ENCODE data around the gene PLCB4.

The PLCB4 gene

DNA sequence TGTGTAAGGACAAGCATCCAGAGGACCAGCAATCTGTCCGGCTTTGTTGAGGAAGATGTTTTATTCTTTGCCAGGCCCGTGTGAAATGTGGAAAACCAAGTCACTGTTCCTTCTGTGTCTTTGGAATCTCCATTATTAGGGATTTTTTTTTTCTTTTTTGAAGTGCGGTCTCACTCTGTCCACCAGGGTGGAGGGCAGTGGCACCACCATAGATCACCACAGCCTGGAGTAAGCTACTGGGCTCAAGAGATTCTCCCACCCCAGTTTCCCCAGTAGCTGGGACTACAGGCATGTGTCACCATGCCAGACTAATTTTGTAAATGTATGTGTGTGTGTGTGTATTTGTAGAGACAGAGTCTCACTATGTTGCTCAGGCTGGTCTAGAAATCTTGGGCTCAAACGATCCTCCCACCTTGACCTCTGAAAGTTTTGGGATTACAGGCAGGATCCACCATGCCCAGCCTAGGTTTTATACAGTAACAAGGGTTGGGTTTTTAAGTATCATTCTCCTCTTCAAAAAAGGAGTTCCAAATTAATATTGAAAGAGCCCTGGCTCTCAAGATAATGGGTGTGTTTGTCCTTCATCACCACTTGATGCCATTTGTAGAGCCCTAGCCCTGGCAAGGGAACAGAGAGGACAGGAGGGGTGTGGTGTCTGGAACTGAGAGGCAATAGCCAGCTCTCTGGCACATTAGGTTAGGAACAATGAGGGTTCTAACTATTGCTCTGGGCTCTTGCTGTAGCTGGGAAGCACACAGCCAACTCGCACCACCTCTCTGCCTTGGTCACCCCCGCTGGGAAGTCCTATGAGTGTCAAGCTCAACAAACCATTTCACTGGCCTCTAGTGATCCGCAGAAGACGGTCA lies 448.6 kb downstream of the PLCB4 start:
- Histone ChIP-seq H3K4me1 (no peaks in the 10 kb centered on the region), H3K27me3 (ENCODE audit: low read depth) (peaks cover 52% of the 10 kb centered on the region), H3K36me3 (replicated peaks) (no peaks in the 10 kb centered on the region), H3K9me3 (no peaks in the 10 kb centered on the region), H3K4me3 (no peak overlapping the region)
- DNase-seq (ENCODE audit: low spot score in 2 of 2), result no peak
- in situ Hi-C loops (cut with MboI; ENCODE audit: low sequenced_read_pairs), result no loop called here

DNA sequence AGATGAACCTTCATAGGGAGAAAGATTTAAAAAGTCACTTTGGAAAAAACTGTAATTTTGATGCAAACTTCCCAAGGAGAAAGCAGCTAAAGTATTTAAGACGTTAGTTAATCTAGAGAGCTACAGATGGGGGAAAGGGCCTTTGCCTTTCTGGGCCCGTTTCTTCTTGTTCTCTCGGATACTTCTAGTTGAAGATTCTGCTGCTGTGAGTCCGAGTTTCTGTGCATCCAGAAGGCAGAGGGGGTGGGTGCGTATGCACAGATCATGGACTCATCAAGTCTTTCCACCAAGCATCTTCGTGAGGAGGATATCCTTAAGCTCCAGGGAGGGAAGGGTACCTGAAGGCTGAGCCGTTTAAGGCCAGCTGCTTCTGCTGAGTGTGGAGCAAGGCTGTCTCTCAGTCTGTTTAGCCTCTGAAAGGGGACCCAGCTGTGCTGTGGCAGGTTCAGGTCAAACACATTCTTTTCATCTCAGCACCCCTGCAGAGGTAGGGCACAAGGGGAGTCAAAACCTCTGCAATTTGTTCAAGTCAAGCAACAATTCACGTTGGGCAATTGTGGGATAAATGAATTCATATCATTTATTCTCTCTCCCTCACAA lies 449.8 kb downstream of the PLCB4 start:
- in situ Hi-C loops (cut with MboI; ENCODE audit: low sequenced_read_pairs), result no loop called here
- H3K4me1 ChIP-seq, result no peaks in the 10 kb centered on the region

DNA sequence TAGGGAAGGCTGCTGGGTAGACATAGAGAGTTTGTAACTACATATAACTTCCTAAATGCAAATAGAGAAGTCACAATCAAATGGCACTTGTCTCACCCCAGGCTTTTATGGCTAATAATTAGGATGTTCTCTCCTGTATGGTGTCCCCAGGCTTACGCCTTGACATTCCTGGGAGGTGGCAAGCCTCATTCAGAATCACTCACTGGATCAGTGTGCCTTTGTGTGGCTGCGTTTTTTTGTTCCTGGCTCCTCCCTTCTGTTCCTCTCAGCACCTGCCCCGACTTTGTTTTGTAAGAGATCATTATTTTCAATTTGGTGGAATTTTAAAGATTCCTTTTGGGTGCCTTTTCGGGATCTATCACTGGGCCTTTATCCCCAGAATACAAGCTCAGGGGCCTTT lies 451.2 kb downstream of the PLCB4 start:
- Histone ChIP-seq H3K4me1 (no peaks in the 10 kb centered on the region), H3K4me3 (no peak overlapping the region), H3K27me3 (ENCODE audit: low read depth) (peaks cover 30% of the 10 kb centered on the region), H3K9me3 (no peaks in the 10 kb centered on the region), H3K36me3 (replicated peaks) (no peaks in the 10 kb centered on the region)
- in situ Hi-C loops (cut with MboI; ENCODE audit: low sequenced_read_pairs), result no loop called here
- DNase-seq (ENCODE audit: low spot score in 2 of 2), result no peak

More for the DNA sequence above, 449.8 kb downstream of the PLCB4 start:
- H3K27me3 ChIP-seq (ENCODE audit: low read depth), result peaks cover 44% of the 10 kb centered on the region
- H3K9me3 ChIP-seq, result no peaks in the 10 kb centered on the region
- no peak overlapping the region for H3K4me3 ChIP-seq
- no peak for DNase-seq (ENCODE audit: low spot score in 2 of 2)
- H3K36me3 ChIP-seq (replicated peaks), result no peaks in the 10 kb centered on the region

DNA sequence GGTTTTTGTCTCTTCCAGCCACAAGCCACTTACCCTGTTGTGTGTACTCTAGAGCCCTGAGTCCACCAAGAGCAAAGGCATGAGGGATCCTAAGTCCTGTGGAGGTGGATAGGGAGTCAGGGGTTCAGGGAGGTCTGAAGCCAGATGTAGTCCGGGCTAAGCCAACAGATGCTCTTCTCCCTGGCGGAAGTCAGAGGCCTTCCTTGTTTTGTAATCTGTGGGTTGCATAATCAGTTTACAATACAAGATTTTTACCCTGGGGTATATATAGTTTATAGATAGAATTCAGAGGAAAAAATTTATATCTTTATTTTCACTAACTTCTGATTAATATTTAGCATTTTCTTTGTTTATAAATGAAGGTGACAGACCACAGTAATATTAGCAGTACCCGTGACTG lies 454.7 kb downstream of the PLCB4 start:
- in situ Hi-C loops (cut with MboI; ENCODE audit: low sequenced_read_pairs), result no loop called here
- Histone ChIP-seq H3K27me3 (ENCODE audit: low read depth) (no peaks in the 10 kb centered on the region; the same call in 1 of the 2 replicates), H3K4me1 (no peaks in the 10 kb centered on the region), H3K36me3 (replicated peaks) (no peaks in the 10 kb centered on the region), H3K4me3 (no peak overlapping the region), H3K9me3 (no peaks in the 10 kb centered on the region)
- no peak for DNase-seq (ENCODE audit: low spot score in 2 of 2)
